ENCODE data around the gene DGKI.
A peak's percentile ranks its signal among the peaks of the same experiment; 100 is the strongest.

Gene DGKI

GRCh38 chr7:137850571-137850970 is 3.8 kb upstream of the DGKI start:
- Histone ChIP-seq H3K27me3 (ENCODE audit: control insufficient read depth in 1 of 2, insufficient read depth in 1 of 2, low read length in 2 of 2) (peaks cover 0 to 14% of the 10 kb centered on the region in 2 experiments), H3K4ac (ENCODE audit: low read depth in 1 of 2, low read length in 2 of 2) (no peak overlapping the region), H2AFZ (ENCODE audit: low read depth, low read length) (no peak overlapping the region), H3K23ac (ENCODE audit: low read length in 2 of 2) (no peak overlapping the region), H3K9me3 (ENCODE audit: control insufficient read depth, low read length) (no peaks in the 10 kb centered on the region), H3K18ac (ENCODE audit: low read depth in 1 of 2, low read length in 2 of 2) (no peak overlapping the region), H4K91ac (ENCODE audit: low read length) (no peak overlapping the region), H3K27ac (ENCODE audit: low read length, poor library complexity, severe bottlenecking) (peak overlapping the region; percentile 60), H2BK12ac (ENCODE audit: low read length in 2 of 2) (no peak overlapping the region), H3K4me3 (ENCODE audit: insufficient read depth in 1 of 2, low read depth in 1 of 2, low read length in 2 of 2) (no peak overlapping the region), H2AK5ac (ENCODE audit: low read length, severe bottlenecking) (no peak overlapping the region), H3K9ac (ENCODE audit: low read length) (no peak overlapping the region), H3K4me1 (ENCODE audit: control insufficient read depth, insufficient read depth, low read depth, low read length) (peaks cover 13% of the 10 kb centered on the region), H3K36me3 (ENCODE audit: control insufficient read depth in 1 of 2, insufficient read depth in 2 of 2, low read depth in 1 of 2, low read length in 2 of 2) (peaks cover 0 to 27% of the 10 kb centered on the region in 2 experiments), H2BK15ac (ENCODE audit: low read depth, poor library complexity, severe bottlenecking) (no peak overlapping the region), H4K8ac (ENCODE audit: low read length) (no peak overlapping the region), H2BK120ac (ENCODE audit: low read depth, low read length) (no peak overlapping the region), H3K4me2 (ENCODE audit: low read length, poor library complexity, severe bottlenecking) (peak overlapping the region; percentile 27), H3K79me1 (replicated peaks; ENCODE audit: low read length, poor library complexity, severe bottlenecking) (peaks cover 2% of the 10 kb centered on the region), H2BK5ac (ENCODE audit: low read depth, low read length, poor library complexity, severe bottlenecking) (no peak overlapping the region), H3K14ac (ENCODE audit: low read length in 2 of 2) (no peak overlapping the region)
- WGBS = 83% methylated on average over 2 of the region's 2 CpGs
- DNase-seq = no peak

GRCh38 chr7:137848095-137848494 is 1.3 kb upstream of the DGKI start:
- Histone ChIP-seq H3K4ac (ENCODE audit: low read depth in 1 of 2, low read length in 2 of 2) (no peak overlapping the region), H3K23ac (ENCODE audit: low read length in 2 of 2) (no peak overlapping the region), H3K14ac (ENCODE audit: low read length in 2 of 2) (no peak overlapping the region), H2AFZ (ENCODE audit: low read depth, low read length) (no peak overlapping the region), H2BK15ac (ENCODE audit: low read depth, poor library complexity, severe bottlenecking) (no peak overlapping the region), H2BK5ac (ENCODE audit: low read depth, low read length, poor library complexity, severe bottlenecking) (no peak overlapping the region), H3K79me1 (replicated peaks; ENCODE audit: low read length, poor library complexity, severe bottlenecking) (no peaks in the 10 kb centered on the region), H2AK5ac (ENCODE audit: low read length, severe bottlenecking) (no peak overlapping the region), H3K4me2 (ENCODE audit: low read length, poor library complexity, severe bottlenecking) (no peak overlapping the region), H3K27ac (ENCODE audit: low read length, poor library complexity, severe bottlenecking) (no peak overlapping the region), H3K4me3 (ENCODE audit: insufficient read depth in 1 of 2, low read depth in 1 of 2, low read length in 2 of 2) (no peak overlapping the region), H3K36me3 (ENCODE audit: control insufficient read depth in 1 of 2, insufficient read depth in 2 of 2, low read depth in 1 of 2, low read length in 2 of 2) (peaks cover 0 to 11% of the 10 kb centered on the region in 2 experiments), H3K4me1 (ENCODE audit: control insufficient read depth, insufficient read depth, low read depth, low read length) (peaks cover 16% of the 10 kb centered on the region), H3K9ac (ENCODE audit: low read length) (no peak overlapping the region), H3K27me3 (ENCODE audit: control insufficient read depth in 1 of 2, insufficient read depth in 1 of 2, low read length in 2 of 2) (peaks cover 0 to 15% of the 10 kb centered on the region in 2 experiments), H4K91ac (ENCODE audit: low read length) (no peak overlapping the region), H2BK120ac (ENCODE audit: low read depth, low read length) (no peak overlapping the region), H2BK12ac (ENCODE audit: low read length in 2 of 2) (no peak overlapping the region), H4K8ac (ENCODE audit: low read length) (no peak overlapping the region), H3K9me3 (ENCODE audit: control insufficient read depth, low read length) (no peaks in the 10 kb centered on the region), H3K18ac (ENCODE audit: low read depth in 1 of 2, low read length in 2 of 2) (no peak overlapping the region)
- no peak for DNase-seq
- 75% methylated on average over 6 of the region's 8 CpGs for WGBS

- 30% methylated on average over 18 of the region's 18 CpGs for WGBS
Observed at GRCh38 chr7:137847568-137848050, 835 bp upstream of the DGKI start.

GRCh38 chr7:137846549-137846826 is 286 bp downstream of the DGKI start:
- WGBS = 2% methylated on average over 17 of the region's 47 CpGs
- H3K79me1 ChIP-seq (replicated peaks; ENCODE audit: low read length, poor library complexity, severe bottlenecking) = no peaks in the 10 kb centered on the region
- DNase-seq = no peak

More at GRCh38 chr7:137847568-137848050, 835 bp upstream of the DGKI start:
- Histone ChIP-seq H3K14ac (ENCODE audit: low read length in 2 of 2) (peak overlapping the region in 1 of 2 experiments; percentile 50), H2AFZ (ENCODE audit: low read depth, low read length) (no peak overlapping the region), H4K8ac (ENCODE audit: low read length) (no peak overlapping the region), H3K4me2 (ENCODE audit: low read length, poor library complexity, severe bottlenecking) (peak overlapping the region; percentile 75), H3K4me1 (ENCODE audit: control insufficient read depth, insufficient read depth, low read depth, low read length) (peaks cover 16% of the 10 kb centered on the region), H2BK15ac (ENCODE audit: low read depth, poor library complexity, severe bottlenecking) (no peak overlapping the region), H3K18ac (ENCODE audit: low read depth in 1 of 2, low read length in 2 of 2) (no peak overlapping the region), H2AK5ac (ENCODE audit: low read length, severe bottlenecking) (no peak overlapping the region), H3K23ac (ENCODE audit: low read length in 2 of 2) (no peak overlapping the region), H3K36me3 (ENCODE audit: control insufficient read depth in 1 of 2, insufficient read depth in 2 of 2, low read depth in 1 of 2, low read length in 2 of 2) (peaks cover 0 to 11% of the 10 kb centered on the region in 2 experiments), H3K4ac (ENCODE audit: low read depth in 1 of 2, low read length in 2 of 2) (no peak overlapping the region), H2BK120ac (ENCODE audit: low read depth, low read length) (no peak overlapping the region), H2BK12ac (ENCODE audit: low read length in 2 of 2) (no peak overlapping the region), H3K27ac (ENCODE audit: low read length, poor library complexity, severe bottlenecking) (no peak overlapping the region), H3K9ac (ENCODE audit: low read length) (peak overlapping the region; percentile 76), H3K27me3 (ENCODE audit: control insufficient read depth in 1 of 2, insufficient read depth in 1 of 2, low read length in 2 of 2) (peaks cover 0 to 15% of the 10 kb centered on the region in 2 experiments), H3K79me1 (replicated peaks; ENCODE audit: low read length, poor library complexity, severe bottlenecking) (no peaks in the 10 kb centered on the region), H4K91ac (ENCODE audit: low read length) (no peak overlapping the region), H3K4me3 (ENCODE audit: insufficient read depth in 1 of 2, low read depth in 1 of 2, low read length in 2 of 2) (peak overlapping the region in 1 of 2 experiments; percentile 79), H2BK5ac (ENCODE audit: low read depth, low read length, poor library complexity, severe bottlenecking) (no peak overlapping the region), H3K9me3 (ENCODE audit: control insufficient read depth, low read length) (no peaks in the 10 kb centered on the region)
- peak; percentile 20 for DNase-seq

More at GRCh38 chr7:137846549-137846826, 286 bp downstream of the DGKI start:
- H3K18ac ChIP-seq (ENCODE audit: low read depth in 1 of 2, low read length in 2 of 2) = no peak overlapping the region
- no peak overlapping the region for H2BK5ac ChIP-seq (ENCODE audit: low read depth, low read length, poor library complexity, severe bottlenecking)
- no peak overlapping the region for H2BK12ac ChIP-seq (ENCODE audit: low read length in 2 of 2)
- no peak overlapping the region for H3K14ac ChIP-seq (ENCODE audit: low read length in 2 of 2)
- peak overlapping the region; percentile 62 for H3K9ac ChIP-seq (ENCODE audit: low read length)
- no peak overlapping the region for H2AFZ ChIP-seq (ENCODE audit: low read depth, low read length)
- no peak overlapping the region for H3K4ac ChIP-seq (ENCODE audit: low read depth in 1 of 2, low read length in 2 of 2)
- H3K27ac ChIP-seq (ENCODE audit: low read length, poor library complexity, severe bottlenecking) = no peak overlapping the region
- no peaks in the 10 kb centered on the region for H3K9me3 ChIP-seq (ENCODE audit: control insufficient read depth, low read length)
- H4K8ac ChIP-seq (ENCODE audit: low read length) = no peak overlapping the region
- no peak overlapping the region for H4K91ac ChIP-seq (ENCODE audit: low read length)
- no peak overlapping the region for H2BK120ac ChIP-seq (ENCODE audit: low read depth, low read length)
- H3K36me3 ChIP-seq (ENCODE audit: control insufficient read depth in 1 of 2, insufficient read depth in 2 of 2, low read depth in 1 of 2, low read length in 2 of 2) = no peaks in the 10 kb centered on the region
- peaks cover 0 to 15% of the 10 kb centered on the region in 2 experiments for H3K27me3 ChIP-seq (ENCODE audit: control insufficient read depth in 1 of 2, insufficient read depth in 1 of 2, low read length in 2 of 2)
- H3K23ac ChIP-seq (ENCODE audit: low read length in 2 of 2) = peak overlapping the region in 1 of 2 experiments; percentile 60
- H2BK15ac ChIP-seq (ENCODE audit: low read depth, poor library complexity, severe bottlenecking) = no peak overlapping the region
- H2AK5ac ChIP-seq (ENCODE audit: low read length, severe bottlenecking) = no peak overlapping the region
- H3K4me1 ChIP-seq (ENCODE audit: control insufficient read depth, insufficient read depth, low read depth, low read length) = peaks cover 16% of the 10 kb centered on the region
- peak overlapping the region; percentile 63 to 79 for H3K4me3 ChIP-seq (ENCODE audit: insufficient read depth in 1 of 2, low read depth in 1 of 2, low read length in 2 of 2)
- peak overlapping the region; percentile 75 for H3K4me2 ChIP-seq (ENCODE audit: low read length, poor library complexity, severe bottlenecking)
